H9 (cell line): Measurements from ENCODE around the gene DENND5B. TPM values are rescaled to one million over a fixed set of nuclear protein-coding genes. Genes with fewer than 3 reads are reported as not detected.

Source experiments
- DNase-seq: peaks from one replicate; pipeline ENCODE4 v3.0.0-alpha.2; 2017
- H2AFZ ChIP-seq: one replicate; pipeline ENCODE4 v1.6.1; 2013; ENCODE audit warnings: mild to moderate bottlenecking, low read length, control low read depth, moderate library complexity
- H2AK5ac ChIP-seq: 2 replicates; pipeline ENCODE4 v1.6.1; 2013; ENCODE audit warnings: low read length, control low read depth, mixed read lengths; ENCODE audit not compliant: insufficient read length
- H2BK120ac ChIP-seq: one replicate; pipeline ENCODE4 v1.6.1; 2013; ENCODE audit warnings: low read depth, mild to moderate bottlenecking, low read length, control low read depth, inconsistent platforms; ENCODE audit not compliant: poor library complexity, severe bottlenecking
- H2BK12ac ChIP-seq: 2 replicates; pipeline ENCODE4 v1.6.1; 2013; ENCODE audit warnings: low read length, control low read depth, mixed read lengths, low read depth; ENCODE audit not compliant: insufficient read length
- H2BK15ac ChIP-seq: 2 replicates; pipeline ENCODE4 v1.6.1; 2013; ENCODE audit warnings: low read depth, low read length, control low read depth
- H2BK20ac ChIP-seq: one replicate; pipeline ENCODE4 v1.6.1; 2013; ENCODE audit warnings: low read depth, mild to moderate bottlenecking, low read length, control low read depth, inconsistent platforms; ENCODE audit not compliant: poor library complexity, severe bottlenecking
- H2BK5ac ChIP-seq: 2 replicates; pipeline ENCODE4 v1.6.1; 2013; ENCODE audit warnings: low read length, control low read depth, mixed read lengths; ENCODE audit not compliant: insufficient read length
- H3K14ac ChIP-seq: 2 replicates; pipeline ENCODE4 v1.6.1; 2013; ENCODE audit warnings: low read length, control low read depth; ENCODE audit not compliant: insufficient read depth
- H3K18ac ChIP-seq: 2 replicates; pipeline ENCODE4 v1.6.1; 2013; ENCODE audit warnings: low read depth, mild to moderate bottlenecking, mixed read lengths, low read length, control low read depth; ENCODE audit not compliant: insufficient read length
- H3K23ac ChIP-seq: 2 replicates; pipeline ENCODE4 v1.6.1; 2013; ENCODE audit warnings: low read length, control low read depth, mixed read lengths, low read depth; ENCODE audit not compliant: insufficient read length
- H3K23me2 ChIP-seq: 2 replicates; pipeline ENCODE4 v1.6.1; 2013; ENCODE audit warnings: low read depth, mild to moderate bottlenecking, mixed read lengths, low read length, control low read depth; ENCODE audit not compliant: insufficient read length, poor library complexity, severe bottlenecking
- H3K27ac ChIP-seq: 2 replicates; pipeline ENCODE4 v1.5.1; 2013; ENCODE audit warnings: low read length, control low read depth, mixed read lengths, low read depth; ENCODE audit not compliant: insufficient read length
- H3K27me3 ChIP-seq: 2 replicates; pipeline ENCODE4 v1.6.1; 2013; ENCODE audit warnings: low read length, control low read depth, inconsistent platforms; ENCODE audit not compliant: insufficient read depth
- H3K4ac ChIP-seq: 2 replicates; pipeline ENCODE4 v1.6.1; 2013; ENCODE audit warnings: low read depth, mild to moderate bottlenecking, control low read depth, inconsistent platforms, low read length, moderate library complexity
- H3K4me1 ChIP-seq: 2 replicates; pipeline ENCODE4 v1.6.1; 2013; ENCODE audit warnings: low read length, control low read depth, inconsistent platforms; ENCODE audit not compliant: insufficient read depth
- H3K4me2 ChIP-seq: 2 replicates; pipeline ENCODE4 v1.6.1; 2013; ENCODE audit warnings: low read length, control low read depth, mixed read lengths; ENCODE audit not compliant: insufficient read length, insufficient read depth
- H3K56ac ChIP-seq: 2 replicates; pipeline ENCODE4 v1.6.1; 2013; ENCODE audit warnings: low read depth, mild to moderate bottlenecking, mixed read lengths, low read length, control low read depth; ENCODE audit not compliant: insufficient read length
- H3K79me1 ChIP-seq: 2 replicates; pipeline ENCODE4 v1.6.1; 2013; ENCODE audit warnings: low read depth, mild to moderate bottlenecking, moderate library complexity, low read length, control low read depth, inconsistent platforms; ENCODE audit not compliant: insufficient read depth, poor library complexity, severe bottlenecking
- H3K79me2 ChIP-seq: 2 replicates; pipeline ENCODE4 v1.6.1; 2013; ENCODE audit warnings: low read length, control low read depth, inconsistent platforms; ENCODE audit not compliant: insufficient read depth
- H3K9ac ChIP-seq: 2 replicates; pipeline ENCODE4 v1.6.1; 2013; ENCODE audit warnings: low read length, control low read depth, mixed read lengths; ENCODE audit not compliant: insufficient read length; ENCODE audit errors: extremely low read depth
- H3K9me3 ChIP-seq: one replicate; pipeline ENCODE4 v1.6.1; 2013; ENCODE audit warnings: low read depth, low read length, inconsistent platforms; ENCODE audit not compliant: control insufficient read depth
- H3T11ph ChIP-seq: one replicate; pipeline ENCODE4 v1.6.1; 2013; ENCODE audit warnings: mild to moderate bottlenecking, low read length, control low read depth, inconsistent platforms
- H4K20me1 ChIP-seq: one replicate; pipeline ENCODE4 v1.6.1; 2013; ENCODE audit not compliant: control insufficient read depth, insufficient read length, insufficient read depth
- H4K5ac ChIP-seq: 2 replicates; pipeline ENCODE4 v1.6.1; 2013; ENCODE audit warnings: low read depth, mild to moderate bottlenecking, mixed read lengths, low read length, control low read depth; ENCODE audit not compliant: insufficient read length
- H4K8ac ChIP-seq: replicated peaks from 2 replicates; pipeline ENCODE4 v1.6.1; 2013; ENCODE audit warnings: low read length, control low read depth, mixed read lengths, low read depth; ENCODE audit not compliant: insufficient read length
- H4K91ac ChIP-seq: 2 replicates; pipeline ENCODE4 v1.6.1; 2013; ENCODE audit warnings: low read depth, mild to moderate bottlenecking, moderate library complexity, mixed read lengths, low read length, control low read depth; ENCODE audit not compliant: insufficient read length
- H3K27ac Mint-ChIP-seq, 3 experiments: 2 replicates in 2 of 3; 3 replicates in 1 of 3; pipeline ENCODE4 v1.8.0; 2020 to 2021; ENCODE audit warnings: mixed read lengths in 3 of 3, mild to moderate bottlenecking in 1 of 3, moderate library complexity in 1 of 3
- H3K27me3 Mint-ChIP-seq: 2 replicates; pipeline ENCODE4 v1.8.0; 2021; ENCODE audit warnings: low read depth, mild to moderate bottlenecking, moderate library complexity, mixed read lengths
- H3K36me3 Mint-ChIP-seq, 3 experiments: 2 replicates in 2 of 3; 3 replicates in 1 of 3; pipeline ENCODE4 v1.8.0; 2020 to 2021; ENCODE audit warnings: low read depth in 3 of 3, mixed read lengths in 3 of 3; ENCODE audit not compliant: insufficient read depth in 1 of 3
- H3K4me1 Mint-ChIP-seq, 2 experiments: 2 replicates each; pipeline ENCODE4 v1.8.0; 2020; ENCODE audit warnings: mixed read lengths in 2 of 2
- H3K4me3 Mint-ChIP-seq, 2 experiments: 2 replicates in 1 of 2; 3 replicates in 1 of 2; pipeline ENCODE4 v1.8.0; 2020 to 2021; ENCODE audit warnings: mild to moderate bottlenecking in 2 of 2, mixed read lengths in 2 of 2, moderate library complexity in 1 of 2
- H3K9me3 Mint-ChIP-seq, 2 experiments: 2 replicates in 1 of 2; 3 replicates in 1 of 2; pipeline ENCODE4 v1.8.0; 2020; ENCODE audit warnings: mild to moderate bottlenecking in 2 of 2, mixed read lengths in 2 of 2, moderate library complexity in 1 of 2
- CTCF ChIP-seq: fragments of 200-600 bp; sonication (generic); conservative IDR thresholded peaks from 3 replicates; pipeline ENCODE4 v1.8.0; 2021; ENCODE audit warnings: antibody characterized with exemption, mild to moderate bottlenecking
- WGBS: extraction: QIAGEN DNeasy Blood & Tissue Kit; methylation state at CpG from one replicate; pipeline ENCODE4 v1.1.7; 2013; ENCODE audit warnings: missing lambda C conversion rate, low lambda C conversion rate, mixed read lengths; ENCODE audit not compliant: insufficient read length; ENCODE audit errors: extremely low coverage; 5-methylcytosine and 5-hydroxymethylcytosine counted together
- total RNA-seq: library from RNA; stranded (reverse); gene quantifications from 2 replicates; pipeline ENCODE4 v1.2.1, GENCODE V29; 2021

The DENND5B gene
- total RNA-seq, 1 experiment from 2014 or later = 13.4 TPM

DNA sequence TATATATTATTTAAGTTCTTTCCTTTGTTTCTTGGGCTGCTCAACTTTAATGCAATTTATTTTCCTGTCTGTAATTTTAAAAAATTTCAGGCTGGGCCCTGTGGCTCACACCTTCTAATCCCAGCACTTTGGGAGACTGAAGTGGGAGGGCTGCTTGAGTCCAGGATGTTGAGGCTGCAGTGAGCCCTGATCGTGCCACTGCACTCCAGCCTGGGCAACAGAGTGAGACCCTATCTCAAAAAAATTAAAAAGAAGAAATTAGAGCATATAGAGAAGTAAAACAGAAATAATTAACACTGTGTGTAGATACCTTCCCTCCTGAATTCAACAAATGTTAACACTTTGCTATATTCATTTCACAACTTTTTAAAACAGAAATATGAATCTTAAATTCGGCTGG is 74.2 kb downstream of the DENND5B start:
- Histone ChIP-seq H3K23me2 (no peaks in the 10 kb centered on the region), H3K9ac (no peak overlapping the region), H3K18ac (no peak overlapping the region), H3K9me3 (no peaks in the 10 kb centered on the region), H4K20me1 (no peaks in the 10 kb centered on the region), H2BK5ac (no peak overlapping the region), H3T11ph (no peak overlapping the region), H2BK15ac (no peak overlapping the region), H3K23ac (no peak overlapping the region), H3K4me2 (no peak overlapping the region), H3K27ac (no peak overlapping the region), H3K4ac (no peak overlapping the region), H2AFZ (no peak overlapping the region), H4K5ac (no peak overlapping the region), H3K27me3 (no peaks in the 10 kb centered on the region), H3K4me1 (peaks cover 15% of the 10 kb centered on the region; the same call in 1 of the 2 replicates), H2AK5ac (no peak overlapping the region), H2BK12ac (no peak overlapping the region), H3K14ac (no peak overlapping the region), H2BK120ac (no peak overlapping the region), H3K79me2 (no peaks in the 10 kb centered on the region), H3K79me1 (no peaks in the 10 kb centered on the region), H3K56ac (no peak overlapping the region), H4K91ac (no peak overlapping the region), H2BK20ac (no peak overlapping the region), H4K8ac (no peak overlapping the region)
- TF ChIP-seq CTCF = no peak
- H3K27me3 Mint-ChIP-seq = no peaks in the 10 kb centered on the region
- no peak for DNase-seq
- H3K4me3 Mint-ChIP-seq = no peak overlapping the region
- H3K36me3 Mint-ChIP-seq = no peaks in the 10 kb centered on the region
- no peaks in the 10 kb centered on the region; a peak in 1 of 5 replicates for H3K9me3 Mint-ChIP-seq
- H3K4me1 Mint-ChIP-seq = peaks cover 45 to 49% of the 10 kb centered on the region in 2 experiments
- WGBS = no CpG with 5 or more reads among the region's 2 CpGs
- H3K27ac Mint-ChIP-seq = peak overlapping the region in 1 of 3 experiments; percentile 42; a peak in 1 of 7 replicates
